H1 (cell line): ENCODE data around the gene UMAD1. TPM values are rescaled to one million over a fixed set of nuclear protein-coding genes. Genes with fewer than 3 reads are reported as not detected.

Source experiments
- CHD7 ChIP-seq: fragments of 300-600 bp; sonication (generic); IDR thresholded peaks from 2 replicates; pipeline ENCODE4 v1.7.1; 2012; ENCODE audit warnings: low read length, moderate library complexity, mild to moderate bottlenecking, inconsistent platforms; ENCODE audit not compliant: insufficient replicate concordance
- JUN ChIP-seq: IDR thresholded peaks from 2 replicates; pipeline ENCODE4 v1.6.1; 2011; ENCODE audit warnings: low read depth, mild to moderate bottlenecking, improper control_type of control experiment, low read length
- SUZ12 ChIP-seq: fragments of 200-600 bp; sonication (generic); IDR thresholded peaks from 2 replicates; pipeline ENCODE4 v1.6.1; 2012; ENCODE audit warnings: mild to moderate bottlenecking, inconsistent platforms, low read length, moderate library complexity, mixed read lengths
- polyA plus RNA-seq, 7 experiments: library from polyadenylated mRNA; depleted of rRNA in 3 of 7; stranded (reverse) in 5 of 7; unstranded in 2 of 7; fragments of >200 nt in 5 of 7; fragments of 200-250 nt in 2 of 7; gene quantifications; 1 replicate in 5 of 7; 2 replicates in 1 of 7; 4 replicates in 1 of 7; pipeline versions ENCODE4 v1.2.1 to v1.2.3, GENCODE V29; 2011 to 2013; ENCODE audit warnings: missing spikeins in 2 of 7, mixed read lengths in 2 of 7
- total RNA-seq: library from RNA; stranded (reverse); fragmentation: NEBNext Ultra II Directional; extraction: Animal tissue kit (Norgen Biotek cat#: 25700); gene quantifications from 2 replicates; pipeline ENCODE4 v1.2.1, GENCODE V29; 2021

UMAD1 gene
- total and polyA plus RNA-seq, 2 of the 8 experiments (the other 6 are each of a cell fraction or from before 2014, with no cell fraction given): 10.4 to 12.3 TPM

GRCh38 chr7:7694542-7694941 lies 54.0 kb downstream of the UMAD1 start (continued):
- TF ChIP-seq CHD7 (no peak), SUZ12 (no peak), JUN (no peak)
